COLO668 (cell line): Measurements from ENCODE around the gene TACC2.
"Not testable (repeated sequence)": the region's sequence is repeated elsewhere in the genome, so short reads cannot be mapped to it uniquely, and the experiment has no call there.

Source experiments
- DNase-seq: peaks from one replicate; lab custom pipeline; 2025; ENCODE audit not compliant: unreplicated experiment; lab: John Stamatoyannopoulos, UW

Gene TACC2

GRCh38 chr10:122184254-122184653, 195.3 kb downstream of the TACC2 start:
- no peak for DNase-seq

DNA sequence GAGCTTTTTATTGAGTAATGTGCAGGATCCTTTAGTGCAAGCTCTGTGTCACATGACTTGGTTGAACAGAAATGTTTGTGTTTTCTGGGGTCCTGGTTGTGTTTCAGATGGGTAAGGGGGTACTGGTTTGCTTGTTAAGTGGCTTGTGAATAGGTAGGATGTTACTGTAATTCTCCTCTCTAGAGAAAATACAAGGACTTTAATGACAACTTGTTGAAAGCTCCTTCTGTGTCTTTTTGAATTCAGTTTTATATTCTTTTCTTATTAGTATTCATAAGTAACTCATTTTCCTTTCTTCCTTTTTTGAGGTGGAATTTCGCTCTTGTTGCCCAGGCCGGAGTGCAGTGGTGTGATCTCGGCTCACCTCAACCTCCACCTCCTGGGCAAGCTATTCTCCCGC, 196.7 kb downstream of the TACC2 start:
- DNase-seq: no peak

DNA sequence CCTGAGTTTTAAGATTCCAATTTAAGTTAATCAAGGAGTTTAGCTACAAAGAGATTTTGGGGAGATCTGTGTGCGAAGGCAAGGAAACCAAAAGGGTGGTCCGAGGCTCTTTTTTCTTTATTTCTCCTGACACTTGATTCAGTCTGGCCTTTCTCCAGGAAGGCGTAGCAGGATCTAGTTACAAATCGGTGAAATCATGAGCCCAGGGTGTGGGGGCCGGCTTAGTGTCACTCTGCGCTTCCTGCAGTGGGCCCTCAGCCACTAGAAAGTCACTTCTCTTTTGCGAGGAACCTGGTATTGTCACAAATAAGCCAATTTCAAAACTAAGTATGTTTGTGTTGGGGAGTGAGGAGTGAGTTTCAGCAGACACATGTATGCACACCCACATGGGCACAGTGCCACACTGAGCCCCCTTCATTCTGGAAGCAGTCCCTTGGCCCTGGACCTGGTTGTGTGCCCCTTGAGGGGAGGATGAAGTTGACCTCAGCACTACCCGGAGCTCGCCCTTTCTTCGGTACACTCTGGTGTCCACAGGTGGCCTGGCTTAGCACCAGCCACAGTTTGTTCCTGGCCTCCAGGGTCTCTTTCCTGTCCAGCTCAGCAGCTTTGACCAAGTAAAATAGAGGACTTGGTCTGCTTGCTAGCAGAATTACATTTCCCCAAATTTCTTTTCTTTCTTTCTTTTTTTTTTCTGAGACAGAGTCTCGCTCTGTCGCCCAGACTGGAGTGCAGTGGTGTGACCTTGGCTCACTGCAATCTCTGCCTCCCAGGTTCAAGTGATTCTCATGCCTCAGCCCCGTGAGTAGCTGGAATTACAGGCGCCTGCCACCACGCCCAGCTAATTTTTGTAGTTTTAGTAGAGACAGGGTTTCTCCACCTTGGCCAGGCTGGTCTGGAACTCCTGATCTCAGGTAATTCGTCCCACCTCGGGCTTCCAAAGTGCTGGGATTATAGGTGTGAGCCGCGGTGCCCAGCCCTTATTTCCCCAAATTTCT, 198.2 kb downstream of the TACC2 start:
- no peak for DNase-seq

DNA sequence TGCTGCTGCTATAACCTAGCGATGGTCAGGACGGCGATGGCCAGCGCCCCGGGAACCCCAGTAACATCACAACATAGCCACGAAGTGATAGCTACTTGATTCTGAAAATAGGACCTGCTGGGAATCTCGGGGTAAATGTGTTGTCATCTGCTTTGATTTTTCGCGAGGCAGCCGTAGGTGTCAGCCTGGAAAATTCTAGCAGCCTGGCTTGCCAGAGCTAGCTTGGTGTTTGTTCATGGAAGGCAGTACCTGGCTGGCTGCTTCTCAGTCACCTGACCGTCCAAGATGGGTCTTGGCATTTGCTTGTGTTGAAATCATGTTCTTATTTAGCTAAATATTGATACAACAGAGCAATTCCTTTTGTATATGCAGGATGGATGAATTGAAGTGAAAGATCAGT, 199.7 kb downstream of the TACC2 start:
- DNase-seq: no peak

DNA sequence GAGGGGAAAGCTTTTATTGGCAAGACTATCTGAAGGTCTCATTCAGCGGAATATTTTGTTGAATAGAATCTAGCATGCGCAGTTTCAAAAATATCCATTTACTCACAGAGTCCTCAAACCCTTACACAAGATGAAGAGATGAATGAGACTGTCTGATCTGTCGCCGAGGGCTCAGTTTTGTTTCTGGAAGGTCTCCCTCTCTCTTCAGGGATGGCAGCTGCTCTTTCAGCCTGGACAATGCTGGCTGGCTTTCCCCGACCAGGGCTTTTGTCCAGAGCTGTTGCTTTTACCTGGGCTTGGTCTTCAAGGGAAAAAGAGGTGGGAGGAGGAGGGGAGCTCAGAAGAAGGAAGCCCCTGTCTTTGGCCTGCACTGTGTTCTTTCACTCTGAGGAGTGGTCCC, 200.2 kb downstream of the TACC2 start:
- DNase-seq: no peak

DNA sequence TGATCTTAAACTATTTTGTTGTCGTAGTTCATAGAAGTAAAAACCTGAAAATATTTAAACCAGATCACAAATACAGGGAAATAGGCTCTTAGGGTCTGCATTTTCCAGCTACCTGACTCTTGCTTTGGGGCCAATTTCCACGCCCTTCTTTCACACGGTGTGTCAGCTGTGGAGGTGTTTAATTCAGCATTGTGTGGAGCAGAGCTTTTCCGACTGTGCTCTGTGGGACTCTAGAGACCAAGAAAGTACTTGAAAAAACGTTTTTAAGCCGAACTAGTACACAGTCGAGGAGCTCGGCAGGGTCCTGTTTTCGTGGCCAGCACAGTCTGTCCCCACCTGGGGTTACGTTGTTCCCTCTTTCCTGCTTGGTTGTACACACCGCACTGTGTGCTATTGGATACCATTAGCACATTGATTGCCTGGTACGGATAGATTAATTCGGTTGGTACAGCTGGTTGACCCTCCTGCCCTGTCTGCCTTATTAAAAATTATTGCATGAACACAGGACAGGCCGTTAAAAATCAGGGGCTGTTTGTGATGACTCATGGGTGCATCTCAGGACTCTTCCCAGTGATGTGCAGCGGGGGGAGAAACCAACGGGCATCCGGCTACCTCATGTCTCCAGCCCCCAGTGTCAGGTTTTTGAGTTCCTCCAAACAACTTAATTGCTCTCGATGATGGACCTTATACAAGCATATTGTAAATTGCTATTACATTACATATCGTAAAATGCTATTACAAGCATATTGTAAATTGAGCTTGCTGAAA, 201.4 kb downstream of the TACC2 start:
- DNase-seq: no peak

GRCh38 chr10:122191936-122192541, 203.1 kb downstream of the TACC2 start:
- no peak for DNase-seq

DNA sequence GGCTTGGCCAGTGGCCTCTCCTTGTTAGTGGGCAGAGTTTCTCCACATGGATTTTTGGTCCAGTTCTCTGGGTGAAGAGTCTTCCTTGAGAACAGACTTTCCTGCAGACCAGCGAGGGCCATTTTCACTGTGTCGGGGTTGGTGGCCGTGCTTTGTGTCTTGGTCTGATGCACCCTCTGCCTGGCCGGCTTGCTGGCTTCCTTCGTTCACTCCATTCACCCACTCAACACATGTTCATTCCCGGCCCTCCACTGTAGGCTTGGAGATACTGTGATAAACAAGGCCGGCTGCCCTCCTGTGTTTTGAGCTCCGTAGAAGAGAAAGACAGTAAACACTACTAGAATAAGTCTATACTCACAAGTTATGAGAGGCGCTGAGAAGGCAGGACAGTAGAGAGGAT, 205.3 kb downstream of the TACC2 start:
- DNase-seq: no peak

GRCh38 chr10:122196218-122196617, 207.3 kb downstream of the TACC2 start:
- DNase-seq: no peak

DNA sequence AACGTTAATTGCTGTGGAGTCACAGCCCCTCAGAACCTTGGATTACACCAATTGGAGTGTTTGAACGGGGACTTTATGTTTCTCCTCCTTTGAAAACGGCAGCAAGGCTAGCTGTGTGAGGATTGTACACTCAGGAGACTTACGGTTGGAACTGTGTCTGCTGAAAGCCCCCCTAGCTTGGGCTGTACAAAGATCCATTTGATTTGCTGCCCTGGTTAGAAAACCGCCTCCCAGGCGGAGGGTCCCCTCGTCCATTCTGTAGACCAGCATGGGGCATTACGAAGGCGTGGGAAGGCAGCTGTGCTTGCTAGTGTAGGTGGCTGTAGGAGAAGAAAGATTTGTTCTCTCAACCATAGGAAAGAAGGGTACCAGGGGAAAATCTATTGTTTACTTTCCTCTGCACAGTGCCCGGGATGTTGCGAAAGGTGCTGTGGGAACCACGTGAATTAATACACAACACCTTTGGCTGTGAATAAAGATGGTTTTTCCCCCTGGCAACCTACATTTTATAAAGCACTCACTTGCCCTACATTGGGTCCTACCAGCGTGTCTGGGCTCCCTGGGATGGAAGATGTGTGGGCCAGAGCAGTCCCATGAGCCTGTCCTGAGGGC, 208.8 kb downstream of the TACC2 start:
- DNase-seq: no peak

- no peak for DNase-seq
These were observed 209.7 kb downstream of the TACC2 start for GRCh38 chr10:122198631-122199030.

- peak; percentile 56 for DNase-seq
These were observed 210.1 kb downstream of the TACC2 start for GRCh38 chr10:122199070-122199469.

GRCh38 chr10:122199689-122200088, 210.7 kb downstream of the TACC2 start:
- DNase-seq: no peak

- no peak for DNase-seq
These were observed 212.4 kb downstream of the TACC2 start for GRCh38 chr10:122201401-122201800.

GRCh38 chr10:122203180-122203579, 214.2 kb downstream of the TACC2 start:
- not testable (repeated sequence) for DNase-seq

GRCh38 chr10:122204691-122205489, 215.9 kb downstream of the TACC2 start:
- DNase-seq: no peak

DNA sequence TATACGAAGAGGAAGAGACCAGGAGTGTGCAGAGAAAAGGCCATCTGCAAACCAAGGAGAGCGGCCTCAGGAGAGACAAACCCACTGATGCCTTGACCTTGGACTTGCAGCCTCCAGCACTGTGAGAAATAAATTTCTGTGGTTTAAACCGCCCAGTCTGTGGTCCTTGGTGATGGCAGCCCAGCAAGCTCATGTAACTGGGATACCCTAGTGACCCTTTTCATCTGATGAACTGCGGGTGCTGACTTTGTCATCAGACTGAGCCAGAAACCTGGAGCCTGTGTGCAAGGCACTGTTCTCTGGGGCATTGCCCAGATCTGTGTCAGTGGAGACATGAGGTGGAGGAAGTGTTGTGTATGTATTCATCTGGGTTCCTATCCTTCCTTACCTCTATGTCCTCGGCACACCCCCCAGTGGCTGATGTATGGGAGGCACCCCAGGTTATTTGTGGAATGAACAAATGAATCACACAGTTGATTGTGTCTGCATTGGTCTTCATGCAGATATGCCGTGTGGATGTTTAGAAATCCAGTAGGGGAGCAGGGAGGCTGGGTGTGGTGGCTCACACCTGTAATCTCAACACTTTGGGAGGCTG, 217.6 kb downstream of the TACC2 start:
- DNase-seq: no peak

DNA sequence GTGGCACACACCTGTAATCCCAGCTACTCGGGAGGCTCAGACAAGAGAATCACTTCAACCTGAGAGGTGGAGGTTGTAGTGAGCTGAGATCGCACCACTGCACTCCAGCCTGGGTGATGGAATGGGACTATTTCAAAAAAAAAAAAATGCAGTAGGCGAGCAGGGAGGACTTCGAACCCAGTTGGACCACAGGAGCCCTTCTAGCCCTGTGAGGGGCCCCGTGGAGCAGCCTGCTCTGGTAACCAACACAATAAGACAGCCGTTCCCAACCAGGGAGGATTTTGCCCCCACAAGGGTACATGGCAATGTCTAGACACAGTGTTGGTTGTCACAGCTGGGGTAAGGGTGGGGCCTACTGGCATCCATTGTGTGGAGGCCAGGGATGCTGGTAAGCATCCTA, 218.2 kb downstream of the TACC2 start:
- no peak for DNase-seq

DNA sequence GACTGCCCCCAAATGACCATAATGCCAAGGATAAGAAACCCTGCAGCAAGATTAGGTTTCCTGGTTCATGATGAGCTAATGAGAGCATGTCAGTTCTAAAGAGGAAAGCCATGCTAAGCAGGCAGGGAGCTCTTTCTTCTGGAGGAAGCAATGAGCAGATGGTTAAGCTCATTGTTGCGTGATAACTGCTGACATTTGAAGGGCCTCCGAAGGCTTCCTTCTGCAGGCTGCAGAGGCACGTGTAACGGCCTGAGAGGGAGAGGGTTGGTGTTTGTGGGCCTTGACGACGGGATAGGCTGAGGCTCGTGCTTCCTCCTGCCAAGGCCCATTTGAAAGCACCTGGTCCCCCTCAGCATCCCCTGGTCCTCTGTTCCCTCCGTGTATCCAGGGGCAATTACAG, 218.6 kb downstream of the TACC2 start:
- peak; percentile 11 for DNase-seq
